ENCODE data around the gene NOP9. TPM values are rescaled to one million over a fixed set of nuclear protein-coding genes. Genes with fewer than 3 reads are reported as not detected.

NOP9 gene
- total and polyA plus RNA-seq, 9 of the 15 experiments (the other 6 are each of a cell fraction or from before 2014, with no cell fraction given) = 1.0 to 27.9 (median 15.1) TPM

DNA sequence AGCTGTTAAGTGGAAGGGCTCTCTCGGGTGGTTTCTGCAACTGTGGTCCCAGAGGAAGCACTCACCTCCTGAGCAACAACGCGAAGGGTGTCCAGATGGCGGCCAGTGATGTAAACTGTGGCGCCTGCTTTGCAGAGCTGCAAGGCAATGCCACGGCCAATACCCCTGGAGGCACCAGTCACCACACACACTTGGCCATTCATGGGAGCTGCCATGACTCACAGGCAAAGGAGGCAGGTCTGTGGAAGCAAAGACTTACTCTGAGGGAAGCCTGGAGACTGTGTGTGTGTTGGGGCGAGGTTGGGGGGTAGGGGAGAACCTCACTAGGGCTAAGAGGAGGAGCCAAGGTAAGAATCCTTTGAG, 777 bp upstream of the NOP9 start:
- in situ Hi-C loops (cut with MboI) = loop anchor here (5.0 to 10.0 kb wide), 2 partner anchors 57 to 284 kb away; partner anchors contain the start of gene TINF2
- CTCF ChIA-PET (ENCODE audit: low intra/inter-chr PET ratio) = interaction anchor here (1.2 kb wide), 1 partner anchor 83 kb away, joined by 5 read pairs; the partner anchor contains the start of gene MDP1
- peaks cover 28% of the 10 kb centered on the region for H3K79me2 ChIP-seq (ENCODE audit: control insufficient read depth, insufficient read depth, low read length)
- peak overlapping the region; percentile 43; the same call in 1 of the 2 replicates for H2AFZ ChIP-seq (ENCODE audit: low read depth, low read length)
- ATAC-seq = peak; percentile 52
- BruUV-seq (replicated peaks) = no TSS peak
- H3K27ac ChIP-seq (ENCODE audit: extremely low read depth, low read depth, low read length) = peak overlapping the region; percentile 75
- no peaks in the 10 kb centered on the region for H3K9me3 ChIP-seq (replicated peaks; ENCODE audit: control insufficient read depth, insufficient read depth, low read depth, low read length)
- peak overlapping the region; percentile 76 to 96 for H3K9ac ChIP-seq (ENCODE audit: insufficient read depth in 1 of 2, low read depth in 2 of 2, low read length in 2 of 2)
- H3K9me1 ChIP-seq (ENCODE audit: control insufficient read depth, insufficient read depth, low read length) = peaks cover 3% of the 10 kb centered on the region
- no peaks in the 10 kb centered on the region for H3K27me3 ChIP-seq (ENCODE audit: control insufficient read depth in 2 of 2, insufficient read depth in 2 of 2, low read length in 2 of 2)
- peaks cover 12 to 14% of the 10 kb centered on the region in 2 experiments; a peak in 4 of 5 replicates for H3K4me1 ChIP-seq (replicated peaks in 1 of 2; ENCODE audit: control insufficient read depth in 2 of 2, insufficient read depth in 2 of 2, low read length in 2 of 2)
- no peak for TF ChIP-seq POLR3A (IDR thresholded peaks at IDR 0.05; ENCODE audit: borderline replicate concordance, extremely low read depth, insufficient read depth, insufficient read length)
- TF ChIP-seq FOXM1 (IDR thresholded peaks at IDR 0.05; ENCODE audit: low read depth) = no peak
- no peak for TF ChIP-seq FOXM1 (CRISPR knock-in tag; IDR thresholded peaks at IDR 0.05; ENCODE audit: low read depth)
- TF ChIP-seq, protein P1, sequence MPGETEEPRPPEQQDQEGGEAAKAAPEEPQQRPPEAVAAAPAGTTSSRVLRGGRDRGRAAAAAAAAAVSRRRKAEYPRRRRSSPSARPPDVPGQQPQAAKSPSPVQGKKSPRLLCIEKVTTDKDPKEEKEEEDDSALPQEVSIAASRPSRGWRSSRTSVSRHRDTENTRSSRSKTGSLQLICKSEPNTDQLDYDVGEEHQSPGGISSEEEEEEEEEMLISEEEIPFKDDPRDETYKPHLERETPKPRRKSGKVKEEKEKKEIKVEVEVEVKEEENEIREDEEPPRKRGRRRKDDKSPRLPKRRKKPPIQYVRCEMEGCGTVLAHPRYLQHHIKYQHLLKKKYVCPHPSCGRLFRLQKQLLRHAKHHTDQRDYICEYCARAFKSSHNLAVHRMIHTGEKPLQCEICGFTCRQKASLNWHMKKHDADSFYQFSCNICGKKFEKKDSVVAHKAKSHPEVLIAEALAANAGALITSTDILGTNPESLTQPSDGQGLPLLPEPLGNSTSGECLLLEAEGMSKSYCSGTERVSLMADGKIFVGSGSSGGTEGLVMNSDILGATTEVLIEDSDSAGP (CRISPR knock-in tag; IDR thresholded peaks at IDR 0.05) = no peak
- no peak for TF ChIP-seq GTF2F1 (IDR thresholded peaks at IDR 0.05; ENCODE audit: low read depth, low read length)
- TF ChIP-seq RFX5 (IDR thresholded peaks at IDR 0.05; ENCODE audit: low read depth, low read length) = no peak
- TF ChIP-seq FOXA3 (CRISPR knock-in tag; conservative IDR thresholded peaks at IDR 0.05 in 1 of 2, IDR thresholded peaks at IDR 0.05 in 1 of 2) = 0 out of 4 replicates have a peak, but pooled peaks of 1 of the 2 experiments have one; percentile 44
- TF ChIP-seq RCOR1 (IDR thresholded peaks at IDR 0.05; ENCODE audit: borderline replicate concordance in 1 of 2, low read depth in 2 of 2, low read length in 2 of 2) = no peak
- H3K4me2 ChIP-seq (ENCODE audit: insufficient read depth, low read length) = peak overlapping the region; percentile 91
- peak; percentile 28 to 41 (median 30) for DNase-seq (ENCODE audit: extremely low read depth in 1 of 4, low spot score in 3 of 4)
- intact Hi-C loops (cut with micrococcal nuclease) = no loop called here
- peaks cover 42% of the 10 kb centered on the region for H3K36me3 ChIP-seq (ENCODE audit: control insufficient read depth, insufficient read depth, low read length)
- H3K4me3 ChIP-seq = peak overlapping the region; percentile 71
- no peak for FAIRE-seq
- POLR2A ChIA-PET = interaction anchor here (0.7 to 2.3 kb wide), 5 partner anchors 9 to 84 kb away, joined by 3 to 10 read pairs (median 4); partner anchors contain the start of genes CIDEB and TINF2
- WGBS (ENCODE audit: insufficient coverage, low coverage, missing lambda C conversion rate) = 7% methylated on average over 7 of the region's 7 CpGs
- H4K20me1 ChIP-seq (replicated peaks; ENCODE audit: control insufficient read depth, insufficient read depth, low read length) = no peaks in the 10 kb centered on the region
